ENCODE measurements around the gene KLHL6.

KLHL6 gene

DNA sequence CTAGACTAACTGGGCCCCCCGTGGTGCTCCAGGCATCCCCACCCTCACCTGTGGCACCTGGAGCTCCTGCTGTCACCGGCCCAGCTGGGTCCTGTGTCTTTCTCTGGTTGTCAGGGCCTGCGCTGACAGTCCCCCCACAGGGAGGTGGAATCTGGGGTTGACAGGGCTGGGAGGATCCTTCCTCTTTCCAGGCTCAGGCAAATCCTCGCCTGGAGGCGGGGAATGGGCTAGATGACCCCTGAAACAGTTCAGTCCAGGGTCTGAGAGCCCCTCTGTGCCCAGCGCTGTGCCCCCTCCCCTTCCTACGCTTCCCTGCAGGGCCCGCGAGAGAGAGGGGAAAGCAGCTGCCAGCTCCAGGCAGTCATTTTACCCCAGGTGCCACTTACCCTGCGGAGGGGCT is 77.0 kb downstream of the KLHL6 start:
- TF ChIP-seq SIN3A (IDR thresholded peaks at IDR 0.05; ENCODE audit: borderline replicate concordance, insufficient read depth, low read length) (no peak), POLR2AphosphoS5 (IDR thresholded peaks at IDR 0.05; ENCODE audit: low read depth, low read length) (no peak), TAF1 (IDR thresholded peaks at IDR 0.05; ENCODE audit: borderline replicate concordance, insufficient read depth, low read length) (no peak), FOXP2 (optimal IDR thresholded peaks at IDR 0.05; ENCODE audit: borderline replicate concordance, extremely low read depth, extremely low read length, insufficient read depth) (no peak)
- TF ChIP-seq, protein P1, sequence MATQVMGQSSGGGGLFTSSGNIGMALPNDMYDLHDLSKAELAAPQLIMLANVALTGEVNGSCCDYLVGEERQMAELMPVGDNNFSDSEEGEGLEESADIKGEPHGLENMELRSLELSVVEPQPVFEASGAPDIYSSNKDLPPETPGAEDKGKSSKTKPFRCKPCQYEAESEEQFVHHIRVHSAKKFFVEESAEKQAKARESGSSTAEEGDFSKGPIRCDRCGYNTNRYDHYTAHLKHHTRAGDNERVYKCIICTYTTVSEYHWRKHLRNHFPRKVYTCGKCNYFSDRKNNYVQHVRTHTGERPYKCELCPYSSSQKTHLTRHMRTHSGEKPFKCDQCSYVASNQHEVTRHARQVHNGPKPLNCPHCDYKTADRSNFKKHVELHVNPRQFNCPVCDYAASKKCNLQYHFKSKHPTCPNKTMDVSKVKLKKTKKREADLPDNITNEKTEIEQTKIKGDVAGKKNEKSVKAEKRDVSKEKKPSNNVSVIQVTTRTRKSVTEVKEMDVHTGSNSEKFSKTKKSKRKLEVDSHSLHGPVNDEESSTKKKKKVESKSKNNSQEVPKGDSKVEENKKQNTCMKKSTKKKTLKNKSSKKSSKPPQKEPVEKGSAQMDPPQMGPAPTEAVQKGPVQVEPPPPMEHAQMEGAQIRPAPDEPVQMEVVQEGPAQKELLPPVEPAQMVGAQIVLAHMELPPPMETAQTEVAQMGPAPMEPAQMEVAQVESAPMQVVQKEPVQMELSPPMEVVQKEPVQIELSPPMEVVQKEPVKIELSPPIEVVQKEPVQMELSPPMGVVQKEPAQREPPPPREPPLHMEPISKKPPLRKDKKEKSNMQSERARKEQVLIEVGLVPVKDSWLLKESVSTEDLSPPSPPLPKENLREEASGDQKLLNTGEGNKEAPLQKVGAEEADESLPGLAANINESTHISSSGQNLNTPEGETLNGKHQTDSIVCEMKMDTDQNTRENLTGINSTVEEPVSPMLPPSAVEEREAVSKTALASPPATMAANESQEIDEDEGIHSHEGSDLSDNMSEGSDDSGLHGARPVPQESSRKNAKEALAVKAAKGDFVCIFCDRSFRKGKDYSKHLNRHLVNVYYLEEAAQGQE (IDR thresholded peaks at IDR 0.05; ENCODE audit: insufficient read depth in 1 of 2, low read depth in 2 of 2, low read length in 2 of 2), result no peak

DNA sequence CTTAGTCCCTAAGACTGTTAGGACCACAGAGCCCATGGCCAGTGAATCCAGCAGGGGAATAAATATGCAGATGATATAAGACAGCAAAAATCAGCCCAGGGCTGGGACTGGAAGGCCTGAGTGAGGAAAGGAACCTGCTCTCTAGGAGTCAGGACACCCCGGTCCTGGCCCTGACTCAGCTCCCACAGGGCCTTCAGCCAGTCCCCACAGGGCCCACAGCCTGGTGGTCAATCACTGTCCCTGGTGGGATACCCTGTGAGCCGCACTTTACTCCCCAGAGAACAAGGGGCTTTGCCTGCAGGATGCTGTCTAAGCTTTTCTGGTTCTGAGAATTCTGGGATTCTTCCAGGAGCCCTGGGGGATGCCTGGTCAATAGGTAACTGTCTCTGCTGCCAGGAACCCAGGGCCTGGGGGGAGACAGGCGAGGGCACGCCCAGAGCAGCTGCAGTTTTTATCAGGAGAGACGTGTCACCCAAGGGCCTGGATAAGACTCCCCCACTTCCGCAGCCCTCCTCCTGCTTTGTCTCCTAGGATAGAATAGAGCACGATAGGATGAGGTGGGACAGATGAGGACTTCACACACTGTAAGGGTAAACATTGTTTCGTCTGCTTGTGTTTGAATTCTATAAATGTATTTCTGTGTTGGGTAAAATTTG is 77.6 kb downstream of the KLHL6 start:
- TF ChIP-seq SIN3A (IDR thresholded peaks at IDR 0.05; ENCODE audit: borderline replicate concordance, insufficient read depth, low read length) (no peak), FOXP2 (optimal IDR thresholded peaks at IDR 0.05; ENCODE audit: borderline replicate concordance, extremely low read depth, extremely low read length, insufficient read depth) (no peak), TAF1 (IDR thresholded peaks at IDR 0.05; ENCODE audit: borderline replicate concordance, insufficient read depth, low read length) (no peak), POLR2AphosphoS5 (IDR thresholded peaks at IDR 0.05; ENCODE audit: low read depth, low read length) (no peak)
- TF ChIP-seq, protein P1 (IDR thresholded peaks at IDR 0.05; ENCODE audit: insufficient read depth in 1 of 2, low read depth in 2 of 2, low read length in 2 of 2), result no peak

DNA sequence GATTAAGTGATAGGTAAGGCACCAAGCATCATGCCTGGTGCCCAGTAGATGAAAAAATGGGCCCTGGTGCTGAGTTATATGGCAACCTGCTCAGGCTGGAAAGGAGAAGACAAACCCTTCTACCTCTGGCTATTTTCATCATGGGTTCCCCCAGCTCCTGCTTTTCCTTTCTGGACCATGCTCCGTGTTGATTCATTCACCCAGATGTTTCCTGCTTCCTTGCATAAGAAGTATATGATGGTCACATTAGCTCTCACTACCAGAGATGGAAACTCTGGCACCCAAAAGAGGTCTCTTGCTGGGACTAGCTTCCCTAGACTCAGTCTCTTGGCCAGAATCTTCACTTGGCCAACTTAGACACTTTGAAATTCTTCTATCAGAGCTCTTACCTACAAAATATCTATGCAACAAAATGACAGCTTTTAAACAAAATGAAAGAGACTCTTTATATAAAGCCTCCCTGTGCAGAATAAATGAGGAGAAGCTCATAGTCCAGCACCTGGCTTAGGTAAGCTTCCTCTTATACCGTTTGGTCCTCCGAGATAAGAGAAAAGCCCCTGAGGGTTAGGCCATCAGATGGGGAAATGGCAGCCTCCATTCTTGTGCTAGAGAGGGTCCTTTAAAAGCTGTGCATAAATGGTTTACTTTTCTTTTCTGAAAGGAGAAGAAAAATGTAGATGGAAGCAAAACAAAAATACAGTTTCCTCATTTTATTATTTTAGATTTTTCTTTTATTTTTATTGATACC is 80.3 kb downstream of the KLHL6 start:
- TF ChIP-seq TAF1 (IDR thresholded peaks at IDR 0.05; ENCODE audit: borderline replicate concordance, insufficient read depth, low read length), result no peak
- TF ChIP-seq SIN3A (IDR thresholded peaks at IDR 0.05; ENCODE audit: borderline replicate concordance, insufficient read depth, low read length), result no peak
- TF ChIP-seq, protein P1 (IDR thresholded peaks at IDR 0.05; ENCODE audit: insufficient read depth in 1 of 2, low read depth in 2 of 2, low read length in 2 of 2), result no peak
- TF ChIP-seq POLR2AphosphoS5 (IDR thresholded peaks at IDR 0.05; ENCODE audit: low read depth, low read length), result no peak
- no peak for TF ChIP-seq FOXP2 (optimal IDR thresholded peaks at IDR 0.05; ENCODE audit: borderline replicate concordance, extremely low read depth, extremely low read length, insufficient read depth)

GRCh38 chr3:183473969-183474368 is 81.5 kb downstream of the KLHL6 start:
- TF ChIP-seq, protein P1 (IDR thresholded peaks at IDR 0.05; ENCODE audit: insufficient read depth in 1 of 2, low read depth in 2 of 2, low read length in 2 of 2), result no peak
- TF ChIP-seq POLR2AphosphoS5 (IDR thresholded peaks at IDR 0.05; ENCODE audit: low read depth, low read length) (no peak), FOXP2 (optimal IDR thresholded peaks at IDR 0.05; ENCODE audit: borderline replicate concordance, extremely low read depth, extremely low read length, insufficient read depth) (no peak), SIN3A (IDR thresholded peaks at IDR 0.05; ENCODE audit: borderline replicate concordance, insufficient read depth, low read length) (no peak), TAF1 (IDR thresholded peaks at IDR 0.05; ENCODE audit: borderline replicate concordance, insufficient read depth, low read length) (no peak)
